Measurements from ENCODE around the gene PDE9A. TPM values are rescaled to one million over a fixed set of nuclear protein-coding genes. Genes with fewer than 3 reads are reported as not detected.

Gene PDE9A
- total and polyA plus RNA-seq, 2 of the 4 experiments (the other 2 are of a cell fraction): 0.89 to 0.90 TPM

DNA sequence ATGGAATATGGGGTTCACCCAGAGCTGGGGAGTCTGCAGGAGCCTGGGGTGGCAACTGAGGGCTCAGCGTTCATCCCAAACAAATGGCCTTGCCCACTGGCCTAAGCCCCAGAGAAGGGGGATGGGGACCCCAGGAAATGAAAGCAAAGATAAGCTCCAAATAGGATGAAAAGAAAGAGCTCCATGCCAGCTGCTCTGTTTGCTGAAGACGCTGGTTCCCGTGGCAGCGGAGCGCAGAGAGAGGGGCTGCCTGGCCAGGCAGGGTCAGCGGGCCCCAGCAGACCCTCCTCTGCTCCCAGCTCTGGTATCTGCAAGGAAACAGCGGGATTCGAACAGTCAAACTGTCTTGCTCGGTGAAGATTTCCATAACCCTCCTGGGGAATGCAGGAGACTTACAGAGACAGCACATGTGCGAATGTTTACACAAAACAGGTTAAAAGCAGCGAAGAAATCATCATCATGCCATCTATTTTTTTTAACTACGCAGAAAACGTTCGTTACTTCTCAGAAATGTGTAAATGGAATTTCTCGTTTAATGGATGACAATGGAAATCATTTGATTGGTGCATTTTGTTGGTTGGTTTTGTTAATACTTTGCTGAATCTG lies 94.4 kb downstream of the PDE9A start:
- in situ Hi-C loops (cut with MboI; ENCODE audit: low sequenced_read_pairs) (no loop called here), intact Hi-C loops (cut with micrococcal nuclease) (no loop called here), dilution Hi-C loops (cut with HindIII; ENCODE audit: low sequenced_read_pairs, unreplicated experiment) (no loop called here)
- Histone ChIP-seq H2BK120ac (ENCODE audit: low read depth, low read length) (no peak overlapping the region), H4K8ac (ENCODE audit: low read depth in 2 of 2, low read length in 2 of 2) (no peak overlapping the region), H2BK5ac (ENCODE audit: low read depth, low read length, poor library complexity, severe bottlenecking) (no peak overlapping the region), H4K5ac (ENCODE audit: low read depth, low read length) (no peak overlapping the region), H3K4me3 (ENCODE audit: insufficient read depth, low read depth, low read length) (no peak overlapping the region), H2AK5ac (ENCODE audit: low read depth, low read length) (no peak overlapping the region), H3K14ac (replicated peaks; ENCODE audit: low read depth, low read length) (no peak overlapping the region), H3K23ac (ENCODE audit: low read depth, low read length) (no peak overlapping the region), H3K4me2 (ENCODE audit: low read depth, low read length) (no peak overlapping the region), H4K91ac (ENCODE audit: insufficient read depth, low read depth, low read length) (no peak overlapping the region), H4K20me1 (ENCODE audit: insufficient read depth, low read length) (no peaks in the 10 kb centered on the region), H2AFZ (replicated peaks; ENCODE audit: low read length, poor library complexity) (no peak overlapping the region), H3K4me1 (ENCODE audit: control insufficient read depth, insufficient read depth, low read length) (no peaks in the 10 kb centered on the region), H3K36me3 (ENCODE audit: control insufficient read depth, insufficient read depth, low read length) (no peaks in the 10 kb centered on the region), H3K56ac (ENCODE audit: extremely low read depth, insufficient read depth, low read length) (no peak overlapping the region), H3K79me1 (ENCODE audit: low read depth in 1 of 2, low read length in 2 of 2) (no peaks in the 10 kb centered on the region), H3K4ac (ENCODE audit: low read depth, low read length) (no peak overlapping the region), H3K18ac (ENCODE audit: low read depth, low read length) (no peak overlapping the region), H3K9me1 (ENCODE audit: insufficient read depth, low read length) (no peaks in the 10 kb centered on the region), H2BK20ac (ENCODE audit: low read depth, low read length) (no peak overlapping the region), H2BK15ac (ENCODE audit: low read depth, low read length) (no peak overlapping the region), H2AK9ac (replicated peaks; ENCODE audit: low read depth, low read length, poor library complexity) (no peak overlapping the region), H3K9ac (ENCODE audit: low read depth, low read length) (no peak overlapping the region), H3K27me3 (ENCODE audit: control insufficient read depth, insufficient read depth, low read length) (peaks cover 2% of the 10 kb centered on the region; the same call in 1 of the 2 replicates), H3K9me3 (ENCODE audit: control insufficient read depth, insufficient read depth, low read length) (no peaks in the 10 kb centered on the region), H3K27ac (ENCODE audit: insufficient read depth, low read length) (no peak overlapping the region)
- TF ChIP-seq BHLHE40 (IDR thresholded peaks at IDR 0.05; ENCODE audit: low read depth, low read length) (no peak), MAZ (IDR thresholded peaks at IDR 0.05; ENCODE audit: borderline replicate concordance, low read depth, low read length) (no peak), SMC3 (IDR thresholded peaks at IDR 0.05; ENCODE audit: low read depth, low read length) (no peak)
- ATAC-seq (ENCODE audit: low read depth) (no peak), DNase-seq (no peak)
- BruUV-seq (replicated peaks): no TSS peak
- 50% methylated on average over 2 of the region's 15 CpGs; no CpG with 5 or more reads in 1 of the 2 experiments for WGBS, 2 experiments (ENCODE audit: extremely low coverage in 2 of 2, insufficient read length in 1 of 2)
- ChIA-PET POLR2A (ENCODE audit: unreplicated experiment) (no interaction called here), CTCF (no interaction called here)
